Measurements from ENCODE around the gene NQO2. TPM values are rescaled to one million over a fixed set of nuclear protein-coding genes. Genes with fewer than 3 reads are reported as not detected.

NQO2 gene
- total RNA-seq, 1 experiment from 2014 or later, result 82.9 TPM

GRCh38 chr6:3005077-3005476, 5.4 kb downstream of the NQO2 start:
- intact Hi-C loops (cut with micrococcal nuclease), result no loop called here
- no peak overlapping the region for H3K9ac ChIP-seq (ENCODE audit: low read length)
- RAD21 ChIA-PET (ENCODE audit: low non-redundant PET in 1 of 2, low total read pairs in 2 of 2, uncharacterized antibody in 2 of 2, unreplicated experiment in 2 of 2), result no interaction called here
- peaks cover 36% of the 10 kb centered on the region for H3K79me2 ChIP-seq (ENCODE audit: insufficient read depth, low read length)
- H3K9me3 ChIP-seq (ENCODE audit: control insufficient read depth in 1 of 2, insufficient read depth in 1 of 2, low read depth in 1 of 2, low read length in 2 of 2), result no peaks in the 10 kb centered on the region
- TF ChIP-seq MAX (IDR thresholded peaks at IDR 0.05) (no peak), CBX3 (IDR thresholded peaks at IDR 0.05; ENCODE audit: low read depth) (no peak), SP1 (IDR thresholded peaks at IDR 0.05; ENCODE audit: low read depth) (no peak), ZBTB33 (IDR thresholded peaks at IDR 0.05; ENCODE audit: extremely low read depth, insufficient replicate concordance, low read length) (no peak), SRF (IDR thresholded peaks at IDR 0.05; ENCODE audit: low read depth) (no peak), REST (IDR thresholded peaks at IDR 0.05; ENCODE audit: low read depth) (no peak), CTCF (IDR thresholded peaks at IDR 0.05 in 2 of 3, conservative IDR thresholded peaks at IDR 0.05 in 1 of 3; ENCODE audit: borderline replicate concordance in 1 of 3, insufficient read depth in 1 of 3, low read depth in 2 of 3, low read length in 2 of 3) (no peak), ZFX (IDR thresholded peaks at IDR 0.05) (no peak), YY1 (IDR thresholded peaks at IDR 0.05; ENCODE audit: extremely low read depth, insufficient replicate concordance, low read depth, low read length) (no peak), CEBPB (IDR thresholded peaks at IDR 0.05; ENCODE audit: low read depth) (no peak)
- BruUV-seq (replicated peaks), result no TSS peak
- H4K20me1 ChIP-seq (ENCODE audit: insufficient read depth), result no peaks in the 10 kb centered on the region
- DNase-seq (ENCODE audit: low read depth, low spot score), result no peak
- H3K4me3 ChIP-seq (replicated peaks in 1 of 2; ENCODE audit: low read depth in 1 of 2, low read length in 2 of 2), result no peak overlapping the region
- no peak overlapping the region for H3K4me2 ChIP-seq (ENCODE audit: low read length)
- H3K27me3 ChIP-seq (ENCODE audit: insufficient read depth, low read length), result no peaks in the 10 kb centered on the region
- no peak for ATAC-seq
- CTCF ChIA-PET, result no interaction called here
- H3K9me2 ChIP-seq (ENCODE audit: insufficient read depth), result no peaks in the 10 kb centered on the region
- peaks cover 10 to 16% of the 10 kb centered on the region in 2 experiments for H3K4me1 ChIP-seq (ENCODE audit: control insufficient read depth in 1 of 2, insufficient read depth in 2 of 2, low read length in 2 of 2)
- peaks cover 14 to 43% of the 10 kb centered on the region in 2 experiments for H3K36me3 ChIP-seq (ENCODE audit: control insufficient read depth in 1 of 2, insufficient read depth in 2 of 2, low read length in 2 of 2)
- no peak overlapping the region for H3K27ac ChIP-seq (ENCODE audit: low read depth, low read length)
- no peak overlapping the region for H2AFZ ChIP-seq (ENCODE audit: low read depth, low read length, poor library complexity, severe bottlenecking)
- POLR2A ChIA-PET, result no interaction called here
